H1 (cell line): ENCODE results near the gene MTG1. TPM values are rescaled to one million over a fixed set of nuclear protein-coding genes. Genes with fewer than 3 reads are reported as not detected.

ENCODE experiments used
- CTCF ChIA-PET: fragments of 300-600 bp; sonication (Branson Sonifier 250); formaldehyde crosslinking; loops from one replicate; lab custom pipeline; 2021; ENCODE audit not compliant: partially characterized antibody; lab: Charles Lee
- POLR2A ChIA-PET: fragments of 300-600 bp; sonication (Branson Sonifier 250); formaldehyde crosslinking; loops from one replicate; lab custom pipeline; 2021; ENCODE audit warnings: inconsistent platforms; ENCODE audit not compliant: partially characterized antibody; lab: Charles Lee
- DNase-seq, 2 experiments: peaks; one replicate each; pipeline versions ENCODE4 v3.0.0 to v3.0.0-alpha.2; 2010 to 2022; ENCODE audit warnings: low spot score in 2 of 2, low read depth in 1 of 2, mixed read lengths in 1 of 2
- FAIRE-seq: peaks from 2 replicates; lab custom pipeline; 2011; peaks lifted over from hg19 to GRCh38; lab: Jason Lieb, UNC
- H2AFZ ChIP-seq: 2 replicates; pipeline ENCODE4 v1.8.1; 2012; ENCODE audit warnings: low read length, inconsistent platforms
- H2AK5ac ChIP-seq: 2 replicates; pipeline ENCODE4 v1.6.1; 2013; ENCODE audit warnings: low read depth, low read length
- H2BK120ac ChIP-seq: replicated peaks from 2 replicates; pipeline ENCODE3; 2013; ENCODE audit warnings: low read depth, low read length, inconsistent platforms
- H2BK12ac ChIP-seq: 2 replicates; pipeline ENCODE4 v1.6.1; 2013; ENCODE audit warnings: low read depth, low read length
- H2BK15ac ChIP-seq: 2 replicates; pipeline ENCODE4 v1.6.1; 2013; ENCODE audit warnings: low read length
- H2BK20ac ChIP-seq: 2 replicates; pipeline ENCODE4 v1.6.1; 2013; ENCODE audit warnings: low read length
- H2BK5ac ChIP-seq: 2 replicates; pipeline ENCODE4 v1.6.1; 2013; ENCODE audit warnings: low read depth, low read length
- H3K14ac ChIP-seq: 2 replicates; pipeline ENCODE4 v1.6.1; 2013; ENCODE audit warnings: inconsistent platforms; ENCODE audit not compliant: insufficient read length
- H3K18ac ChIP-seq: 2 replicates; pipeline ENCODE4 v1.6.1; 2013; ENCODE audit warnings: low read length; ENCODE audit errors: extremely low read depth
- H3K23ac ChIP-seq: 2 replicates; pipeline ENCODE4 v1.6.1; 2013; ENCODE audit warnings: inconsistent platforms; ENCODE audit not compliant: insufficient read length
- H3K23me2 ChIP-seq: 2 replicates; pipeline ENCODE4 v1.6.1; 2013; ENCODE audit warnings: low read depth, low read length
- H3K27ac ChIP-seq: 2 replicates; pipeline ENCODE4 v1.6.1; 2011; ENCODE audit warnings: low read depth, low read length, inconsistent platforms
- H3K27me3 ChIP-seq, 4 experiments: replicated peaks in 1 of 4; 1 replicate in 1 of 4; 2 replicates in 3 of 4; pipeline versions ENCODE4 v1.6.1 to v1.8.1; 2011 to 2013; ENCODE audit warnings: low read length in 3 of 4, mild to moderate bottlenecking in 3 of 4, inconsistent platforms in 2 of 4, mixed read lengths in 2 of 4, moderate library complexity in 1 of 4; ENCODE audit not compliant: control insufficient read depth in 3 of 4, insufficient read depth in 3 of 4; ENCODE audit errors: extremely low read depth in 1 of 4
- H3K36me3 ChIP-seq, 4 experiments: 2 replicates each; pipeline versions ENCODE4 v1.6.1 to v1.8.1; 2011 to 2013; ENCODE audit warnings: mild to moderate bottlenecking in 4 of 4, low read length in 3 of 4, moderate library complexity in 2 of 4, control low read depth in 1 of 4, inconsistent platforms in 1 of 4; ENCODE audit not compliant: insufficient read depth in 4 of 4, control insufficient read depth in 2 of 4
- H3K4ac ChIP-seq: replicated peaks from 2 replicates; pipeline ENCODE3; 2013; ENCODE audit warnings: low read length, low read depth, mixed read lengths, inconsistent platforms; ENCODE audit not compliant: insufficient read length
- H3K4me1 ChIP-seq, 4 experiments: replicated peaks in 1 of 4; 1 replicate in 1 of 4; 2 replicates in 3 of 4; pipeline versions ENCODE4 v1.6.1 to v1.8.1; 2011 to 2013; ENCODE audit warnings: low read length in 3 of 4, inconsistent platforms in 2 of 4, mixed read lengths in 1 of 4; ENCODE audit not compliant: insufficient read depth in 4 of 4, control insufficient read depth in 3 of 4
- H3K4me2 ChIP-seq, 2 experiments: 2 replicates each; pipeline versions ENCODE4 v1.6.1 to v1.8.1; 2011 to 2013; ENCODE audit warnings: low read depth in 2 of 2, low read length in 2 of 2, control low read depth in 1 of 2, inconsistent platforms in 1 of 2, mild to moderate bottlenecking in 1 of 2; ENCODE audit not compliant: insufficient read depth in 1 of 2
- H3K4me3 ChIP-seq, 4 experiments: fragments of 200-600, 300-600 bp in 1 of 4; sonication (generic), shearing (Covaris generic), sonication (Bioruptor Twin) in 1 of 4; 2 replicates each; pipeline versions ENCODE4 v1.5.1 to v1.8.1; 2011 to 2016; ENCODE audit warnings: low read length in 4 of 4, low read depth in 3 of 4, control low read depth in 2 of 4, inconsistent platforms in 2 of 4, mild to moderate bottlenecking in 2 of 4, mixed read lengths in 1 of 4, moderate library complexity in 1 of 4; ENCODE audit not compliant: insufficient read depth in 2 of 4; ENCODE audit errors: extremely low read depth in 1 of 4
- H3K56ac ChIP-seq: replicated peaks from 2 replicates; pipeline ENCODE3; 2013; ENCODE audit warnings: low read depth, mild to moderate bottlenecking, mixed read lengths, low read length, inconsistent platforms; ENCODE audit not compliant: insufficient read length
- H3K79me1 ChIP-seq: 2 replicates; pipeline ENCODE4 v1.6.1; 2013; ENCODE audit warnings: low read depth, low read length, control low read depth
- H3K79me2 ChIP-seq, 2 experiments: 2 replicates each; pipeline versions ENCODE4 v1.6.1 to v1.8.1; 2012 to 2013; ENCODE audit warnings: low read length in 2 of 2, mild to moderate bottlenecking in 2 of 2, inconsistent platforms in 1 of 2; ENCODE audit not compliant: insufficient read depth in 2 of 2, control insufficient read depth in 1 of 2
- H3K9ac ChIP-seq, 4 experiments: replicated peaks in 1 of 4; 1 replicate in 1 of 4; 2 replicates in 3 of 4; pipeline versions ENCODE4 v1.6.1 to v1.8.1; 2011 to 2013; ENCODE audit warnings: low read depth in 3 of 4, low read length in 3 of 4, control low read depth in 2 of 4, mild to moderate bottlenecking in 2 of 4, moderate library complexity in 2 of 4, inconsistent platforms in 1 of 4; ENCODE audit errors: extremely low read depth in 1 of 4
- H3K9me3 ChIP-seq, 2 experiments: 2 replicates each; pipeline versions ENCODE4 v1.6.1 to v1.8.1; 2012 to 2013; ENCODE audit warnings: mild to moderate bottlenecking in 2 of 2, moderate library complexity in 2 of 2, control low read depth in 1 of 2, inconsistent platforms in 1 of 2, low read depth in 1 of 2, low read length in 1 of 2, mixed read lengths in 1 of 2; ENCODE audit not compliant: insufficient read depth in 2 of 2
- H4K20me1 ChIP-seq, 2 experiments: replicated peaks in 1 of 2; 2 replicates each; pipeline versions ENCODE3 to v1.8.1; 2011 to 2013; ENCODE audit warnings: inconsistent platforms in 2 of 2, low read length in 2 of 2, mild to moderate bottlenecking in 1 of 2; ENCODE audit not compliant: insufficient read depth in 2 of 2, control insufficient read depth in 1 of 2
- H4K5ac ChIP-seq: 2 replicates; pipeline ENCODE4 v1.6.1; 2013; ENCODE audit warnings: low read length, low read depth, mixed read lengths, inconsistent platforms; ENCODE audit not compliant: insufficient read length
- H4K8ac ChIP-seq: 2 replicates; pipeline ENCODE4 v1.8.0; 2013; ENCODE audit warnings: mild to moderate bottlenecking, moderate library complexity, low read length, inconsistent platforms; ENCODE audit not compliant: insufficient read depth; ENCODE audit errors: extremely low read depth
- H4K91ac ChIP-seq: replicated peaks from 2 replicates; pipeline ENCODE3; 2013; ENCODE audit warnings: low read length, mixed read lengths, inconsistent platforms; ENCODE audit not compliant: insufficient read length
- CBX8 ChIP-seq: fragments of 300-800, 300-1000 bp; sonication (generic); IDR thresholded peaks from 2 replicates; pipeline ENCODE4 v1.7.1; 2016; ENCODE audit warnings: low read depth, low read length, borderline replicate concordance
- CREB1 ChIP-seq: IDR thresholded peaks from 2 replicates; pipeline ENCODE4 v1.6.1; 2012; ENCODE audit warnings: inconsistent platforms
- CTCF ChIP-seq, 3 experiments: IDR thresholded peaks; 1 replicate in 2 of 3; 2 replicates in 1 of 3; pipeline versions ENCODE4 v1.5.1 to v1.6.1; 2011; ENCODE audit warnings: low read length in 3 of 3, mild to moderate bottlenecking in 3 of 3, inconsistent platforms in 2 of 3, low read depth in 1 of 3, moderate library complexity in 1 of 3; ENCODE audit not compliant: insufficient read depth in 1 of 3; ENCODE audit errors: control extremely low read depth in 1 of 3
- JUND ChIP-seq: IDR thresholded peaks from 2 replicates; pipeline ENCODE4 v1.6.1; 2011; ENCODE audit warnings: mild to moderate bottlenecking, improper control_type of control experiment, low read length
- SUZ12 ChIP-seq: fragments of 200-600 bp; sonication (generic); IDR thresholded peaks from 2 replicates; pipeline ENCODE4 v1.6.1; 2012; ENCODE audit warnings: mild to moderate bottlenecking, inconsistent platforms, low read length, moderate library complexity, mixed read lengths
- TBP ChIP-seq: IDR thresholded peaks from 2 replicates; pipeline ENCODE4 v1.6.1; 2011; ENCODE audit warnings: low read depth, low read length, improper control_type of control experiment
- TEAD4 ChIP-seq: IDR thresholded peaks from 2 replicates; pipeline ENCODE4 v1.6.1; 2012; ENCODE audit warnings: low read depth, low read length, inconsistent platforms, mixed read lengths
- WGBS, 2 experiments: shearing (Covaris generic) in 1 of 2; methylation state at CpG; one replicate each; pipeline versions ENCODE4 v1.1.6 to v1.1.7; 2013 to 2015; ENCODE audit warnings: low lambda C conversion rate in 2 of 2, mixed read lengths in 2 of 2, inconsistent platforms in 1 of 2, low coverage in 1 of 2, missing lambda C conversion rate in 1 of 2; ENCODE audit not compliant: insufficient replicate concordance in 2 of 2, insufficient coverage in 1 of 2, insufficient read length in 1 of 2; ENCODE audit errors: extremely low coverage in 1 of 2, missing lambda C conversion rate in 1 of 2; 5-methylcytosine and 5-hydroxymethylcytosine counted together
- polyA plus RNA-seq, 7 experiments: library from polyadenylated mRNA; depleted of rRNA in 3 of 7; stranded (reverse) in 5 of 7; unstranded in 2 of 7; fragments of >200 nt in 5 of 7; fragments of 200-250 nt in 2 of 7; gene quantifications; 1 replicate in 5 of 7; 2 replicates in 1 of 7; 4 replicates in 1 of 7; pipeline versions ENCODE4 v1.2.1 to v1.2.3, GENCODE V29; 2011 to 2013; ENCODE audit warnings: missing spikeins in 2 of 7, mixed read lengths in 2 of 7
- total RNA-seq: library from RNA; stranded (reverse); fragmentation: NEBNext Ultra II Directional; extraction: Animal tissue kit (Norgen Biotek cat#: 25700); gene quantifications from 2 replicates; pipeline ENCODE4 v1.2.1, GENCODE V29; 2021
- TF ChIP-seq, protein P1 (sequence below): IDR thresholded peaks from 2 replicates; pipeline ENCODE4 v1.6.1; 2012; ENCODE audit warnings: low read length, inconsistent platforms

Gene MTG1
- total and polyA plus RNA-seq, 2 of the 8 experiments (the other 6 are each of a cell fraction or from before 2014, with no cell fraction given): 56.6 to 81.6 TPM

GRCh38 chr10:133361773-133362441 is 32.0 kb upstream of the MTG1 start:
- CTCF ChIA-PET: interaction anchor here (0.6 to 2.5 kb wide), 10 partner anchors 9 to 469 kb away, joined by 3 to 13 read pairs (median 4); no protein-coding TSS in a partner anchor
- POLR2A ChIA-PET: interaction anchor here (1.3 to 3.0 kb wide), 8 partner anchors 8 to 34 kb away, joined by 3 to 12 read pairs (median 8); partner anchors contain the start of genes ECHS1, PAOX and PRAP1
- Histone ChIP-seq H2BK20ac (no peak overlapping the region), H3K79me2 (no peaks in the 10 kb centered on the region), H4K91ac (no peak overlapping the region), H3K18ac (no peak overlapping the region), H2AFZ (no peak overlapping the region), H2BK15ac (no peak overlapping the region), H4K8ac (no peak overlapping the region), H3K9me3 (no peaks in the 10 kb centered on the region), H3K27ac (no peak overlapping the region), H3K4me3 (no peak overlapping the region), H3K23me2 (peaks cover 5% of the 10 kb centered on the region; the same call in 1 of the 2 replicates), H3K4me2 (no peak overlapping the region), H2BK120ac (no peak overlapping the region), H3K36me3 (peaks cover 13 to 38% (median 32%) of the 10 kb centered on the region in 4 experiments), H3K56ac (no peak overlapping the region), H4K5ac (no peak overlapping the region), H3K9ac (no peak overlapping the region), H3K23ac (no peak overlapping the region), H4K20me1 (peaks cover 4 to 5% of the 10 kb centered on the region in 2 experiments), H2AK5ac (no peak overlapping the region), H3K4ac (no peak overlapping the region), H3K4me1 (peaks cover 0 to under 1% (median 0%) of the 10 kb centered on the region in 4 experiments; a peak in 1 of 7 replicates), H2BK5ac (no peak overlapping the region), H3K79me1 (no peaks in the 10 kb centered on the region), H2BK12ac (no peak overlapping the region), H3K14ac (no peak overlapping the region), H3K27me3 (peaks cover 0 to 19% (median 7%) of the 10 kb centered on the region in 4 experiments; a peak in 5 of 7 replicates)
- DNase-seq: no peak
- no peak for FAIRE-seq
- 86% methylated on average over 18 of the region's 18 CpGs; no CpG with 5 or more reads in 1 of the 2 experiments for WGBS, 2 experiments
- TF ChIP-seq, protein P1, sequence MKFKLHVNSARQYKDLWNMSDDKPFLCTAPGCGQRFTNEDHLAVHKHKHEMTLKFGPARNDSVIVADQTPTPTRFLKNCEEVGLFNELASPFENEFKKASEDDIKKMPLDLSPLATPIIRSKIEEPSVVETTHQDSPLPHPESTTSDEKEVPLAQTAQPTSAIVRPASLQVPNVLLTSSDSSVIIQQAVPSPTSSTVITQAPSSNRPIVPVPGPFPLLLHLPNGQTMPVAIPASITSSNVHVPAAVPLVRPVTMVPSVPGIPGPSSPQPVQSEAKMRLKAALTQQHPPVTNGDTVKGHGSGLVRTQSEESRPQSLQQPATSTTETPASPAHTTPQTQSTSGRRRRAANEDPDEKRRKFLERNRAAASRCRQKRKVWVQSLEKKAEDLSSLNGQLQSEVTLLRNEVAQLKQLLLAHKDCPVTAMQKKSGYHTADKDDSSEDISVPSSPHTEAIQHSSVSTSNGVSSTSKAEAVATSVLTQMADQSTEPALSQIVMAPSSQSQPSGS: no peak
- TF ChIP-seq SUZ12 (no peak), CTCF (IDR thresholded peaks at IDR 0.05; ENCODE audit: control extremely low read depth in 1 of 3, insufficient read depth in 1 of 3, low read depth in 1 of 3, low read length in 3 of 3) (no peak), CREB1 (no peak), TBP (no peak), CBX8 (no peak), TEAD4 (no peak), JUND (no peak)
